GDM1 (cell line): Measurements from ENCODE around the gene PXYLP1.

Experiments
- DNase-seq: peaks from one replicate; lab custom pipeline; 2025; lab: John Stamatoyannopoulos, UW

The PXYLP1 gene

DNA sequence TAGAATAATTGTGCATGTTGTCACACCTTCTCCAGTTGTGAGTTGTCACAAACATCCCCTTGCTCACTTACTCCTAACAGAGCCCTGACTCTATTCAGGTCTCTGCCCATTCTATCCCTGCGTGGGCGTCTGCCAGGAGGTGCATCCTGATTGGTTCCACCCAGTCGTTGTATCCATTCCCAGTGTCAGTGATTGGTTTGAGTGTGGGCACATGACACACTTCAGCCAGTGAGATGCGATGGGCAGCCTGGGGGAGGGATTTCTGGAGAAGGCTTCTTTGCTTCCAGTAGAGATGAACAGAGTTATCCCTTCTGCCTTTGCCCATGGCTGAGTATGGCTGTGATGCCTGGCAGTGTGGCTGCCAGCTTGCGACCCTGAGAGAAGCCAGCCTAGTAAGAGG lies 18.7 kb downstream of the PXYLP1 start:
- no peak for DNase-seq

GRCh38 chr3:141250828-141251227 lies 19.2 kb downstream of the PXYLP1 start:
- DNase-seq: no peak

DNA sequence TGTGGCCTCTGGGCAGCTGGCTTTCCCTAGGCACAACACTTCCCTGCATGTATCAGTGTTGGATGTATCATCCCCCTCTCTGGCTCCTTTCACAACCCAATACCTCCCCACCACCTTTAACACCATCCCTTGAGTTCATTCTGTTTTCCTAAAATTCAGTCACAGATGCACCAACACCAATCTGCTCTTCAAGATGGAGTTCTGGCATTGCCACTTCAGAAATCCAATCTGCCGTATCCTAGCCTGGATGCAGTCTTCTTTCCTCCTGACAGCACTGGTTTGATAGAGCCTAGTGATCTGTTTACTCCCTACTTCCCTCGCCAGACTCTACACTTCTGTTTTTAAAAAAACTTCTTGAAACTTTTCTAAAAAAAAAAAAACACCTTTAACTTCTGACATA lies 21.7 kb downstream of the PXYLP1 start:
- no peak for DNase-seq

GRCh38 chr3:141253811-141254210 lies 22.2 kb downstream of the PXYLP1 start:
- no peak for DNase-seq

GRCh38 chr3:141255137-141255845 lies 23.7 kb downstream of the PXYLP1 start:
- DNase-seq: no peak

- no peak for DNase-seq
Observed at GRCh38 chr3:141255846-141256261, 24.2 kb downstream of the PXYLP1 start.

GRCh38 chr3:141256820-141257219 lies 25.2 kb downstream of the PXYLP1 start:
- no peak for DNase-seq

GRCh38 chr3:141257961-141258360 lies 26.3 kb downstream of the PXYLP1 start:
- no peak for DNase-seq

DNA sequence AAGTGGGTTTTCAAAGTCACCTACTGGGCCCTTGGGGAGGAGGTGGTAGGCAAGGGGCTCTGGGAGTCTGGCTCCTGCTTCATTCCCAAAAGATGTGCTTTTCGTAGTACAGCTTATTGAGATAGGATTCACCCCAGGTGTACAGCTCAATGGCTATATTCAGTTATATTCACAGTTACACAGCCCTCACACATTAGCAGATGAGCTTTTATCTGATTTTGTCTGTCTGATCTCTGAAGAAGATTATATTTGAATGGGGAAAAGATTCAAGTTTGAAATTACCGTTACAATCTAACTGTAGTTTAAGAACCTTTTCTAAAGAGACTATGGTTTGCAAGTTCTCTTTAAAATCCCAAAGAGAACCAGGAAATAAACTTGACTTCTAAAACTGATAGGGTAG lies 27.3 kb downstream of the PXYLP1 start:
- no peak for DNase-seq

GRCh38 chr3:141259821-141260629 lies 28.4 kb downstream of the PXYLP1 start:
- no peak for DNase-seq

DNA sequence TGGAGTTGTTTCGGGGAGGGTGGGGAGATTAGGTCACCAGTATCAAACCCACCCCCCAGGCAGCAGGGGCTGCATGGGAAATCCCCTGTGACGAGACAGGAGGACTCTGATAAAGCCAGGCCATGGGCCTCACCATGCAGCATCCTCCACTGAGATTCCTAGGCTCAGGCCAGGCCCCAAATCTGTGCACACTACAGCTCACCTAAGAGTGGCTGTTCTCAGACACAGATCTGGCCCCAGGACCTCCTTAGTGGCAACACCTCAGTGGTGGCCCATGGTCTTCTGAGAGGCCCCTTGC lies 29.0 kb downstream of the PXYLP1 start:
- no peak for DNase-seq

DNA sequence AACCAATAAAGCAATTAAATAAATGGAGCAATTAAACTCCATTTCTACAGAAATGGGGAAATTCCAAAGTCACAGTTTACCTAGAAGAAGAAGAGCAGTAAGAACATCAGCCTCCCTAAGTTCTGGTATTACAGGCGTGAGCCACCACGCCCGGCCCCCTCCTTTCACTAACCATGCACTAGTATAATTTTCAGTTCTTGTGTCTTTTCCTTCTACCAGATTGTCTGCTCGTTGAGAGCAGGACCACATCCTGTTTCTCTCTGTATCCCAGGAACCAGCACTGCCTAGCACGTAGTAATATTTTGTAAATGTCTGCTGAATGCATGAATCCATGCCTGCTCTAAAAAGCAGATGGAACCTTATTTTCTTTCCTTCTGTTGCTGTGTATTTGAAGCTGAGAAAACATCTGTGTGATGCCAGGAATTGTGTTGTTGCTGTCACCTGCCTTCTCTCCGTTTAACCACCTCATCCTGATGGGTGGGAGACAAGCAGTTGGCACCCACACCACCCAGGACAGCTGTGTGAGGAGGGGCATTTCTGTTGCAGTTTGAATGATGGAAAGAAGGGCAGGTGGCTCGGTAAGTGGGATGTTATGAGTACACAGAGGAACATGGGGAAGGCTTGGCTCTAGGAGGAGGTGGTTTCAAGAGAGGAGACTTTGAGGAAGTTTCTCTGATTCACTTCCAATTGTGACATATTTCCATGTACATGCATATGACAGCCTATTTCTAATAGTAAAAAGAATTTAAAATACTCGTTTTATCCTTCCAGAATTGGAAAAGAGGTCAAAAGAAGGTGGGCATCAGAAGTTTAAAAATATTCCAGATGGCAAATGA lies 30.1 kb downstream of the PXYLP1 start:
- DNase-seq: no peak

DNA sequence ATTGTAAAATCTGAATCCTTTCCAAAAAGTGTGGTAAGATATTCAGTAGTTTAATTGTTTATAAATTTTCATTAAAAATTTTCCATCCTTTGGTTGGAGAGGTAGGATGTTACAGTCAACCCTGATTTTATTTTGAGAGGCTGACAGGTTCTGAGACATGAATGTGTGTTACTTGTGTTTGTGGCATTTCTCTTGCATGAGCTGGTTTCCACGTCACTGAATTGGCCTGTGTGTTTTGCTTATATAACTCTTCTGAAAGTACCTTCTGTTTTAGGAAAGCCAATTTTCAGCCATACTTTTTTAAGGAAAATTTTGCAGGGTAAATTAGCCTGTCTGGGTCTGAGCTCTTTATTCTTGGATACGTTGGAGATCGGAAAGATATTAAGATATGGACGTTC lies 30.7 kb downstream of the PXYLP1 start:
- no peak for DNase-seq

DNA sequence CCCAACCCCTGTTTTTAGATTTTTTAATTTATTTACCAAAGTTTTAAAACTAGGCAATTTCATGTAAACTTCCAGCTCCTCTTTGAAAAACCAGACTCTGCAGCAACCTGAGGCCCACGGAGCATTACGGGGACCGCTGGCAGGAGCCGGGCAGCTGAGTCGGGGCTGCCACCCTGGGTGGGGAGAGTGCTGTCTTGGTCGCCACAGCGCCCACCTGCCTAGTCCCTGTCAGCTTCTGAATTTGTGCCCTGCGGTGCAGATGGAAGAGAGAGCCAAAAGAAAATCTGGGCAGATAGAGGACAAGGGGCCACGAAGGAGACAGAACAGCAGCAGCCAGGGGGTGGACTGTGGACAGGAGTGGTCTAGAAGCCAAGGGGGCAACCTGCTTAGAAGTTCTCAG lies 34.6 kb downstream of the PXYLP1 start:
- DNase-seq: no peak

DNA sequence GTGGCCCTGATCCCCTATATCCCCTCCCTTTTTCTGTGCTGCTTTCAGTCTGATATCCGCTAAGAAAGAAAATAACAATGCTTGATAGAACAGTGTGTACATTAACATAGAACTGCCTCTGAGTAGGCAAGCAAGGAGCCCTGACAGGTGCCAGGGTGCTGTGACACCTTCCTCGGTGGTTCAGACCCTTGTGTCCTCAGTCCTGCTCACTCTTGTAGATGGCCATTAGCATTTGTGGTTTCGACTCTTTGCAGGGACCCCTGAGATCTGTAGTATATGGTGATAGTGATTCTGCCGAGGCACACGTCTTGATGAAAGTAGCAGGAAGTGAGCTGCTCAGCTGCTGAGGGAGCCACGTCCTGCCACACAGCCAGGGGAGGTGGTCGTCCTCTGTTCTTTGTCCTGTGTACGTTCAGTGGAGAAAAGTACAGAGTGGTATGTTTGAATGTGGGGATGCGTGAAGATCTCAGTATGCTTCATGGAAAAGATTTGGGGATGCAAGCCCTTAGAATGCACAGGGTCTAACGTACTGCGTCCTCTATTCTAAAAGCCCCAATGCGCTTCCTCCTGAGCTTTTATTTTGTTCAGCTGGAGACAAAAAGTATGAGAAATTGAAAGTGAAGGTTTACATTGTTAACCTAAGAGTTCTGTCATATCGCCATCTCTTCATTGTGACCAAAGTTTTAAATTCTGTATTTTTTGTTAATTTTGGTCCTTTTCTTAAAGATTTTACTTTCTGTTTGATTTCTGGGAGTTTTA lies 35.4 kb downstream of the PXYLP1 start:
- DNase-seq: no peak

DNA sequence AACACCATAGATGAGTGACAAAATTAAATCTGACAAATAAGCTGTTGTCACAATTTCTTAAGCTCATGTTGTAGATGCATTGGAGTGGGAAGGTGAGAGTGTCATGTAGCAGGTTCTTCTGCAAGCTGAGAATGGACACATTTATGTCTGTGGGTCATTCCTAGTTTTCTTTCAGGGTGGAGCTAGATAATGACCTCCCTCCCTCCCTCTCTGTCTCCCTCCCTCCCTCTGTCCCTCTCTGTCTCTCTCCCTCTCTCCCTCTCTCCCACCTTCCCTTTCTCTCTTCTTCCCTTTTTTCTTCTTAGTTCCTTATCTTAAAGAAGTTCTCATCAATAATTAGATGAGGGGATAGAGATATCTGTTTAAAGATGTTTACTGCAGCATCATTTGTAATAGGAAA lies 36.0 kb downstream of the PXYLP1 start:
- DNase-seq: no peak

- no peak for DNase-seq
Observed at GRCh38 chr3:141268306-141268705, 36.7 kb downstream of the PXYLP1 start.

GRCh38 chr3:141268791-141269190 lies 37.2 kb downstream of the PXYLP1 start:
- no peak for DNase-seq

GRCh38 chr3:141269961-141270360 lies 38.3 kb downstream of the PXYLP1 start:
- no peak for DNase-seq

DNA sequence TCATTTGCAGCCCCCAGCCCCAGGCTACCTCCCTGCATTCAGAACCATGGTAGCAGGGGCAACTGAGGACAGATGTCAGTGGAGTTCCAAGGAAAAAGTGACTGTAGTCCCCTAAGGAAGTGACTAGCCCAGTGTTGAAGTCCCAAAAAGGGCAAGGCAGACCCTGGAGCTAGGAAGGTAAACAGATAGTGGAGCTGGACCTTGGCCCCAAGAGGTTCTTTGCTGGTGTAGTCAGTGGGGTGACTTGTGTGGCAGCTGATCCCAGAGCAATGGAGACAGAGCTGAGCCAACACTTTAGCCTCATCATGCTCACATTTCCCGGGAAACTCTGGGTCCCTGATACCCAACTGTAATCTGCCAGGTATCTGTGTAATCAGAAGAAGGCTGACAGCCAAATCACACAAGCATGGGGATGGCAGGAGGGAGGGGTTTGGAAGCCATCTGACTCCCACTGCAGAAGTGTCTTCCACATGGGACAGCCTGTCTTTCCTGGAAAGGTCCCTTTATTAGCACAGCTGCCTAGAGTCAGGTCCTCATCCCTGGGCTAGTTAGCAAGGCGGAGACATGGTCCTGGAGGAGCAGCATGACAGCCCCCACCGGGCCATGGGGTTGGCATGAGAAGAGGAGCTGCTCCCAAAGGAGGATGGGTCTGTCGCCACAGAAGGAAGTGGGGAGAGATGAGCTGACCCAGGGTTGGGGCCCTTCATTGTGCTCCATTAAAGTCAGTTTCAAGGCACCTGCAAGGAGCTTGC lies 39.8 kb downstream of the PXYLP1 start:
- DNase-seq: no peak

- no peak for DNase-seq
Observed at GRCh38 chr3:141272906-141273662, 41.5 kb downstream of the PXYLP1 start.
